GDM1 (cell line): ENCODE results near the gene MRPS25.

Experiments
- DNase-seq: peaks from one replicate; lab custom pipeline; 2025; lab: John Stamatoyannopoulos, UW

MRPS25 gene

GRCh38 chr3:15064835-15065549 is at the start of gene MRPS25:
Gene MRPS25 (minus strand): TSS chr3:15065315. CDS start chr3:15065194, 121 bp downstream.
- peak; percentile 79 for DNase-seq

- no peak for DNase-seq
Observed at GRCh38 chr3:15113884-15114283, 48.8 kb upstream of the MRPS25 start.

- DNase-seq, result no peak
Observed at GRCh38 chr3:15113471-15113870, 48.4 kb upstream of the MRPS25 start.

GRCh38 chr3:15112011-15112410 is 46.9 kb upstream of the MRPS25 start:
- DNase-seq, result no peak

GRCh38 chr3:15110206-15110605 is 45.1 kb upstream of the MRPS25 start:
- no peak for DNase-seq

GRCh38 chr3:15108869-15109268 is 43.8 kb upstream of the MRPS25 start:
- DNase-seq, result no peak

GRCh38 chr3:15108082-15108545 is 43.0 kb upstream of the MRPS25 start:
- DNase-seq, result peak; percentile 43

- no peak for DNase-seq
Observed at GRCh38 chr3:15107075-15107947, 42.2 kb upstream of the MRPS25 start.

GRCh38 chr3:15102836-15103235 is 37.7 kb upstream of the MRPS25 start:
- DNase-seq, result no peak

GRCh38 chr3:15102256-15102655 is 37.1 kb upstream of the MRPS25 start:
- no peak for DNase-seq

GRCh38 chr3:15099364-15100098 is 34.4 kb upstream of the MRPS25 start:
- no peak for DNase-seq

GRCh38 chr3:15098503-15099363 is 33.6 kb upstream of the MRPS25 start, which contains the start of gene RBSN:
Gene RBSN (minus strand): TSS chr3:15099148. CDS start chr3:15096120, 3,028 bp downstream.
- peak; percentile 92 for DNase-seq

- peak; percentile 57 for DNase-seq
Observed at GRCh38 chr3:15097891-15098290, 32.8 kb upstream of the MRPS25 start.

- no peak for DNase-seq
Observed at GRCh38 chr3:15096046-15096445, 30.9 kb upstream of the MRPS25 start.

GRCh38 chr3:15094187-15094875 is 29.2 kb upstream of the MRPS25 start:
- DNase-seq, result no peak

GRCh38 chr3:15092686-15093085 is 27.6 kb upstream of the MRPS25 start:
- DNase-seq, result no peak

- no peak for DNase-seq
Observed at GRCh38 chr3:15091575-15091974, 26.5 kb upstream of the MRPS25 start.

- DNase-seq, result no peak
Observed at GRCh38 chr3:15089201-15089600, 24.1 kb upstream of the MRPS25 start.

GRCh38 chr3:15086699-15087098 is 21.6 kb upstream of the MRPS25 start:
- DNase-seq, result no peak

GRCh38 chr3:15086263-15086662 is 21.1 kb upstream of the MRPS25 start:
- no peak for DNase-seq

GRCh38 chr3:15083252-15083651 is 18.1 kb upstream of the MRPS25 start:
- no peak for DNase-seq
